GM19438 (cell line): ENCODE data around the gene STRN.

Experiments used
- ATAC-seq: cut with Tn5 transposase; IDR thresholded peaks from one replicate; pipeline ENCODE4 v1.9.1; 2021; ENCODE audit warnings: low read depth; ENCODE audit not compliant: unreplicated experiment

STRN gene

GRCh38 chr2:36798724-36799123 lies 167.6 kb downstream of the STRN start:
- no peak for ATAC-seq

GRCh38 chr2:36797324-36798070 lies 168.8 kb downstream of the STRN start:
- ATAC-seq = no peak
